HEK293 (cell line): ENCODE results near the gene DYNLL2.

Experiments
- ZBTB8A ChIP-seq: fragments of 450-650 bp; formaldehyde crosslinking; IDR thresholded peaks from 2 replicates; pipeline ENCODE4 v1.5.1; 2016; ENCODE audit warnings: missing biosample characterization, missing genetic modification characterization
- ZNF140 ChIP-seq: fragments of 450-650 bp; formaldehyde crosslinking; IDR thresholded peaks from 2 replicates; pipeline ENCODE4 v1.5.1; 2016; ENCODE audit warnings: missing biosample characterization, missing genetic modification characterization
- ZNF157 ChIP-seq: fragments of 450-650 bp; formaldehyde crosslinking; IDR thresholded peaks from 2 replicates; pipeline ENCODE4 v1.5.1; 2016; ENCODE audit warnings: missing biosample characterization, missing genetic modification characterization
- ZNF184 ChIP-seq: fragments of 450-650 bp; IDR thresholded peaks from 2 replicates; pipeline ENCODE4 v1.5.1; 2018; ENCODE audit warnings: missing biosample characterization, mild to moderate bottlenecking, missing genetic modification characterization
- ZNF223 ChIP-seq: fragments of 450-650 bp; formaldehyde crosslinking; IDR thresholded peaks from 2 replicates; pipeline ENCODE4 v1.5.1; 2016; ENCODE audit warnings: missing biosample characterization, missing genetic modification characterization
- ZNF747 ChIP-seq: fragments of 450-650 bp; formaldehyde crosslinking; IDR thresholded peaks from 2 replicates; pipeline ENCODE4 v1.5.1; 2016; ENCODE audit warnings: missing biosample characterization, missing genetic modification characterization
- TF ChIP-seq, protein P1 (sequence below): fragments of 450-650 bp; formaldehyde crosslinking; IDR thresholded peaks from 2 replicates; pipeline ENCODE4 v1.5.1; 2016; ENCODE audit warnings: missing biosample characterization, missing genetic modification characterization
- TF ChIP-seq, protein P2 (sequence below): fragments of 450-650 bp; formaldehyde crosslinking; IDR thresholded peaks from 2 replicates; pipeline ENCODE4 v1.5.1; 2016; ENCODE audit warnings: missing biosample characterization, missing genetic modification characterization
- TF ChIP-seq, protein P3 (sequence below): fragments of 450-650 bp; formaldehyde crosslinking; IDR thresholded peaks from 2 replicates; pipeline ENCODE4 v1.5.1; 2017; ENCODE audit warnings: missing biosample characterization, mild to moderate bottlenecking, missing genetic modification characterization, moderate library complexity

DNA sequence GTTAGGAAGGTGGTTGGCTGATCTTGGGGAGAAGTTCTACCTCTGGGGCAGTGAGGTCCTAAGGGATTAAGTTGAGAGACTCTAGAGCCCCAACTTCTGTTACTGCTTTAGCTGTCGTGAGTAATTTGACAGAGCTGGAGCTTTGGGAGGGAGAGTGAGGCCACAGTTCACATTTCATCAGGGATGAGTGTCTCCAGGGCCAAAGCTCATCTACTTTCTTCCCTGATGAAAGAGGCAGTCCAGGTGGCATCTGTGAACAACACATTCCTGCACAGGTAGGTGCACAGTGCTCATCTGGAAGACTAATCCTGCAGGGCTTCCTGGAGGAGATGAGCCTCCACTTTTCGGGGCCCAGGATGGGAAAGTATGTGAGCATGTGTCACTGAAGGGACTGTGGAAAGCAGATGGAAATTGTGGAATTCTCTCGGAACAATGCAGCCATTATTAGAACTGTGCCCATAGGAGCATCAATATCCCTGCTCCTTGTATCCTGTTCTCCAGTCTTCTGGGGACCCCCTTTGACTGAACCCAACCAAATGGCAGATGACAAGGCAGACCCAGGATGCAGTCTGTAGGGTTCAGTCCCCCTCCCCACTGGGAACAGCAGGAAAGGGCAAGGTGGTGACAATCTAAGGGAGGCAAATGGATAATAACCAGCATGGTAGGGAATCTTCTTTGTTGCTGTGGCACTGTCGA is 9.0 kb downstream of the DYNLL2 start:
- TF ChIP-seq ZNF223 (tag by site-specific recombination) (no peak), ZNF157 (tag by site-specific recombination) (no peak), ZNF184 (tag by site-specific recombination) (no peak), ZNF140 (tag by site-specific recombination) (no peak), ZNF747 (tag by site-specific recombination) (no peak), ZBTB8A (no peak)
- TF ChIP-seq, protein P1, sequence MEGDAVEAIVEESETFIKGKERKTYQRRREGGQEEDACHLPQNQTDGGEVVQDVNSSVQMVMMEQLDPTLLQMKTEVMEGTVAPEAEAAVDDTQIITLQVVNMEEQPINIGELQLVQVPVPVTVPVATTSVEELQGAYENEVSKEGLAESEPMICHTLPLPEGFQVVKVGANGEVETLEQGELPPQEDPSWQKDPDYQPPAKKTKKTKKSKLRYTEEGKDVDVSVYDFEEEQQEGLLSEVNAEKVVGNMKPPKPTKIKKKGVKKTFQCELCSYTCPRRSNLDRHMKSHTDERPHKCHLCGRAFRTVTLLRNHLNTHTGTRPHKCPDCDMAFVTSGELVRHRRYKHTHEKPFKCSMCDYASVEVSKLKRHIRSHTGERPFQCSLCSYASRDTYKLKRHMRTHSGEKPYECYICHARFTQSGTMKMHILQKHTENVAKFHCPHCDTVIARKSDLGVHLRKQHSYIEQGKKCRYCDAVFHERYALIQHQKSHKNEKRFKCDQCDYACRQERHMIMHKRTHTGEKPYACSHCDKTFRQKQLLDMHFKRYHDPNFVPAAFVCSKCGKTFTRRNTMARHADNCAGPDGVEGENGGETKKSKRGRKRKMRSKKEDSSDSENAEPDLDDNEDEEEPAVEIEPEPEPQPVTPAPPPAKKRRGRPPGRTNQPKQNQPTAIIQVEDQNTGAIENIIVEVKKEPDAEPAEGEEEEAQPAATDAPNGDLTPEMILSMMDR (tag by site-specific recombination), result no peak
- TF ChIP-seq, protein P2, sequence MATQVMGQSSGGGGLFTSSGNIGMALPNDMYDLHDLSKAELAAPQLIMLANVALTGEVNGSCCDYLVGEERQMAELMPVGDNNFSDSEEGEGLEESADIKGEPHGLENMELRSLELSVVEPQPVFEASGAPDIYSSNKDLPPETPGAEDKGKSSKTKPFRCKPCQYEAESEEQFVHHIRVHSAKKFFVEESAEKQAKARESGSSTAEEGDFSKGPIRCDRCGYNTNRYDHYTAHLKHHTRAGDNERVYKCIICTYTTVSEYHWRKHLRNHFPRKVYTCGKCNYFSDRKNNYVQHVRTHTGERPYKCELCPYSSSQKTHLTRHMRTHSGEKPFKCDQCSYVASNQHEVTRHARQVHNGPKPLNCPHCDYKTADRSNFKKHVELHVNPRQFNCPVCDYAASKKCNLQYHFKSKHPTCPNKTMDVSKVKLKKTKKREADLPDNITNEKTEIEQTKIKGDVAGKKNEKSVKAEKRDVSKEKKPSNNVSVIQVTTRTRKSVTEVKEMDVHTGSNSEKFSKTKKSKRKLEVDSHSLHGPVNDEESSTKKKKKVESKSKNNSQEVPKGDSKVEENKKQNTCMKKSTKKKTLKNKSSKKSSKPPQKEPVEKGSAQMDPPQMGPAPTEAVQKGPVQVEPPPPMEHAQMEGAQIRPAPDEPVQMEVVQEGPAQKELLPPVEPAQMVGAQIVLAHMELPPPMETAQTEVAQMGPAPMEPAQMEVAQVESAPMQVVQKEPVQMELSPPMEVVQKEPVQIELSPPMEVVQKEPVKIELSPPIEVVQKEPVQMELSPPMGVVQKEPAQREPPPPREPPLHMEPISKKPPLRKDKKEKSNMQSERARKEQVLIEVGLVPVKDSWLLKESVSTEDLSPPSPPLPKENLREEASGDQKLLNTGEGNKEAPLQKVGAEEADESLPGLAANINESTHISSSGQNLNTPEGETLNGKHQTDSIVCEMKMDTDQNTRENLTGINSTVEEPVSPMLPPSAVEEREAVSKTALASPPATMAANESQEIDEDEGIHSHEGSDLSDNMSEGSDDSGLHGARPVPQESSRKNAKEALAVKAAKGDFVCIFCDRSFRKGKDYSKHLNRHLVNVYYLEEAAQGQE (tag by site-specific recombination), result no peak
- TF ChIP-seq, protein P3, sequence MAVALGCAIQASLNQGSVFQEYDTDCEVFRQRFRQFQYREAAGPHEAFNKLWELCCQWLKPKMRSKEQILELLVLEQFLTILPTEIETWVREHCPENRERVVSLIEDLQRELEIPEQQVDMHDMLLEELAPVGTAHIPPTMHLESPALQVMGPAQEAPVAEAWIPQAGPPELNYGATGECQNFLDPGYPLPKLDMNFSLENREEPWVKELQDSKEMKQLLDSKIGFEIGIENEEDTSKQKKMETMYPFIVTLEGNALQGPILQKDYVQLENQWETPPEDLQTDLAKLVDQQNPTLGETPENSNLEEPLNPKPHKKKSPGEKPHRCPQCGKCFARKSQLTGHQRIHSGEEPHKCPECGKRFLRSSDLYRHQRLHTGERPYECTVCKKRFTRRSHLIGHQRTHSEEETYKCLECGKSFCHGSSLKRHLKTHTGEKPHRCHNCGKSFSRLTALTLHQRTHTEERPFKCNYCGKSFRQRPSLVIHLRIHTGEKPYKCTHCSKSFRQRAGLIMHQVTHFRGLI (tag by site-specific recombination), result no peak
